Activated CD4-positive, alpha-beta memory T cell treated with anti-CD3 and anti-CD28 coated beads for 36 hours (primary cell): ENCODE data around the gene ACTL6B. TPM values are rescaled to one million over a fixed set of nuclear protein-coding genes. Genes with fewer than 3 reads are reported as not detected.

Experiments
- CTCF ChIA-PET: fragments of 350-600 bp; sonication (Branson Sonifier 250); formaldehyde crosslinking; loops from one replicate; lab custom pipeline; 2021; ENCODE audit warnings: antibody characterized with exemption, inconsistent platforms; lab: Charles Lee
- POLR2A ChIA-PET: fragments of 350-600 bp; sonication (Branson Sonifier 250); formaldehyde crosslinking; loops from one replicate; lab custom pipeline; 2021; ENCODE audit warnings: antibody characterized with exemption; lab: Charles Lee
- DNase-seq: peaks from one replicate; pipeline ENCODE4 v3.0.0-alpha.2; 2020
- H3K27ac Mint-ChIP-seq: one replicate; pipeline ENCODE4 v1.8.0; 2021; ENCODE audit warnings: mixed read lengths
- H3K27me3 Mint-ChIP-seq: one replicate; pipeline ENCODE4 v1.8.0; 2021; ENCODE audit warnings: mixed read lengths
- H3K36me3 Mint-ChIP-seq: one replicate; pipeline ENCODE4 v1.8.0; 2021; ENCODE audit warnings: mixed read lengths
- H3K4me1 Mint-ChIP-seq: one replicate; pipeline ENCODE4 v1.8.0; 2021; ENCODE audit warnings: low read depth, mixed read lengths
- H3K4me3 Mint-ChIP-seq: one replicate; pipeline ENCODE4 v1.8.0; 2021; ENCODE audit warnings: mild to moderate bottlenecking, mixed read lengths
- H3K9me3 Mint-ChIP-seq: one replicate; pipeline ENCODE4 v1.8.0; 2021; ENCODE audit warnings: mixed read lengths
- intact Hi-C: fragments of 100-400 bp; cut with micrococcal nuclease; formaldehyde crosslinking; loops from one replicate; pipeline ENCODE4 v1.15.1; 2023
- total RNA-seq, 2 experiments: library from RNA; stranded (reverse); gene quantifications; one replicate each; pipeline ENCODE4 v1.2.3, GENCODE V29; 2021

The ACTL6B gene
- total RNA-seq, 2 experiments from 2014 or later: not detected

GRCh38 chr7:100682991-100683658, 26.9 kb upstream of the ACTL6B start:
- Mint-ChIP-seq H3K36me3 (peaks cover 30% of the 10 kb centered on the region), H3K4me1 (peaks cover 19% of the 10 kb centered on the region), H3K27me3 (no peaks in the 10 kb centered on the region), H3K27ac (no peak overlapping the region), H3K4me3 (no peak overlapping the region), H3K9me3 (no peaks in the 10 kb centered on the region)
- DNase-seq: no peak
- ChIA-PET POLR2A (interaction anchor here (0.6 to 3.0 kb wide), 5 partner anchors 8 to 247 kb away, joined by 3 to 10 read pairs (median 3); partner anchors contain the start of genes GIGYF1 and PPP1R35), CTCF (interaction anchor here (1.1 to 2.1 kb wide), 2 partner anchors 9 to 50 kb away, joined by 5 to 11 read pairs; no protein-coding TSS in a partner anchor)
- intact Hi-C loops: no loop called here

DNA sequence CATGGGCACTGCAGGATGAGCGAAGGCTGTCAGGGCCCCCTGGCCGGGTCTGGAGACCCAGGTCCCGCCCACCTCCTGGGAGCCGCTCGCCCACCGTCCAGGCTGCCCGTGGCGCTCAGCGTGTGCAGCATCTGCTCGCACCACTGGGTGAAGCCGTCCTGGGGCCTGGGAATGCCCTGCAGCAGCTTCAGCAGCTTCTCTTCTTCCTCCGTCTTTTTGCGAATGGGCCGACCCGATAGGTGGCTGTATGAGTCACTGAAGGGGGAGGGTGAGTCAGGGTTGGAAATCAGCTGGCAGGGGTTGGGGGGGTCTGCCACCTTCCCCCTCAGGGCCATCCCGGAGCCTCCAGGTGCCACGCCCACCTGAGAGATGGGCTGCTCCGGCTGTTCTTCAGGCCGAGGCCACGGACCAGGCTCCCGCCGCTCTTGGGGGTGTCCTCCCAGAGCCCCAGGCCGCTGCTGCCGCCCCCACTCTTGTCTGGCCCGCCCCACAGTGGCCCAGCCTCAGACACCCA, 26.0 kb upstream of the ACTL6B start:
- peaks cover 32% of the 10 kb centered on the region for H3K36me3 Mint-ChIP-seq
- ChIA-PET POLR2A (interaction anchor here (3.0 kb wide), 1 partner anchor 12 kb away, joined by 10 read pairs; the partner anchor contains the start of gene GIGYF1), CTCF (interaction anchor here (1.1 to 6.8 kb wide), 3 partner anchors 10 to 49 kb away, joined by 5 to 61 read pairs (median 11); no protein-coding TSS in a partner anchor)
- DNase-seq: peak; percentile 40
- intact Hi-C loops: no loop called here
- no peak overlapping the region for H3K27ac Mint-ChIP-seq
- H3K4me3 Mint-ChIP-seq: no peak overlapping the region
- H3K9me3 Mint-ChIP-seq: no peaks in the 10 kb centered on the region
- H3K4me1 Mint-ChIP-seq: peaks cover 18% of the 10 kb centered on the region
- no peaks in the 10 kb centered on the region for H3K27me3 Mint-ChIP-seq

DNA sequence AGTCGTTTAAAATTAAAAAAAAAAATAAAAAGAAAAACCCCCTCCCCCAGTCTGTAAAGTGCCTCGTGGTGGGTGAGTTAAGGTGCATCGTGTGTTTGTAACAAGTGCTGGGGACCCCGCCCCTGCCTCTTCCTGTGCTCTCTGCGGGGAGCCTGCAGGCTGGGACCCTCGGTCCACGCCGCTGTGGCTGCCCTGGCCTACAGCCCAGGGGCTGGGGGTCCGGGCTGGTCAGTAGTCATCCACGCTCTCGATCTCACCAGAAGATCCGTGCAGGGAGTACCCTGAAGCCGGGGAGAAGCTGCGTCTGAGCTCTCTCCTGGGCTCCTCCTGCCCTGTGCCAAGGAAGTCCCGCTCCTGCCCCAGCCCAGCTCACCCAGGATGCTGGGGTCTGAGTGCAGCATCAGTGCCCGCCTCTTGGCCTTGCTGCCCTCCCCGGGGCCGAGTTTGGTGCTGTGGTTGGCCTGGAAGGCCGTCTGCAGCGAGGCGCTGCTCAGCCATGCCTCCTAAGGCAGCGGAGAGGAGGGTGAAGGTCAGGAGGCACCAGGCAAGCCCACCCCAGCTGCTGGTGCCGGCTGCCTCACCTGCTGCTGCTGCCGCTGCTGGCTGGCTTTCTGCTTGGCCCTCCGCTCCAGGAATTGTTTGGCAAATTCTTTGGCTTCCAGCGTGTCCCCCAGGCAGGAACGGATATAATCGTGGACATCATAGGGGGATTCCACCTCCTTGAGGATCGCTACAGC, 25.4 kb upstream of the ACTL6B start:
- intact Hi-C loops: no loop called here
- Mint-ChIP-seq H3K27ac (no peak overlapping the region), H3K4me3 (no peak overlapping the region), H3K27me3 (no peaks in the 10 kb centered on the region), H3K9me3 (no peaks in the 10 kb centered on the region), H3K36me3 (peaks cover 34% of the 10 kb centered on the region), H3K4me1 (peaks cover 20% of the 10 kb centered on the region)
- POLR2A ChIA-PET: interaction anchor here (1.5 to 3.0 kb wide), 3 partner anchors 12 to 49 kb away, joined by 4 to 10 read pairs (median 6); partner anchors contain the start of genes GIGYF1 and POP7
- no peak for DNase-seq
- CTCF ChIA-PET: interaction anchor here (4.2 to 6.8 kb wide), 2 partner anchors 10 to 24 kb away, joined by 17 to 61 read pairs; partner anchors contain the start of gene POP7

DNA sequence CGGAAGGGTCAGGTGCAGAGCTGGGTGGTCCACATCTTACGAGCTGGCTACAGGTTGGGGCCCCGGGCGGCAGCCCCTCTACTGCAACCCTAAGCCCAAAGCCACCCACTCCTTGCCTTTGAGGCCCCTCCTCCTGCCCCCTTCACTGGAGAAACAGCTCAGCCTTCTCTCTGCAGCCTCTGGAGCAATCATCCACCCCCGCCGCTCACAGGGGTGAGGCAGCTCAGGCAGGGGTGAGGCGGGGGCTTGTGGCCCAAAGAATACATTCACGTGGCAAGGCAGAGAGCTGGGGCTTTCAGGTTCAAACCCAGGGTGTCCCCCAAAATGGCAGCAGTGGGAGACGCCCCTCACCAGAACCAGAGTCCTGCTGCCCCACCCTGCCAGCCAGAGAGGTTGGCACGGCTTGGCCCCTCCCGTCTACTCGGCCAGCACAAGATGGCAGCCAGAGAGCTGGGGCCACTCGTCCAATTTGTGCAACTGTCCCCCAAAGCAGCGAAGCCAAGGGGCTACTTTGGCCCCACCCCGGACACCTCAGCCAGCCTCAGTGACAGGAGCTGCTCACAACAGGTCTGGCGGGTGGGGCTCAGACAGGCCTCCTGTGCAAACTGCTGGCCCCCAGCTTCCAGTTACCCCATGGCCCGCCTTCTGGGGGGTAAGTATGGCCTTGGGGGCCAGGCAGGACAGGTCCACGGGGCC, 24.5 kb upstream of the ACTL6B start:
- Mint-ChIP-seq H3K4me1 (peaks cover 24% of the 10 kb centered on the region), H3K27ac (peak overlapping the region; percentile 19), H3K4me3 (no peak overlapping the region), H3K9me3 (no peaks in the 10 kb centered on the region), H3K27me3 (no peaks in the 10 kb centered on the region), H3K36me3 (peaks cover 38% of the 10 kb centered on the region)
- intact Hi-C loops: no loop called here
- DNase-seq: no peak
- POLR2A ChIA-PET: interaction anchor here (0.6 to 3.0 kb wide), 6 partner anchors 11 to 198 kb away, joined by 3 to 10 read pairs (median 4); partner anchors contain the start of genes GIGYF1 and POP7
- CTCF ChIA-PET: interaction anchor here (4.2 to 6.8 kb wide), 2 partner anchors 11 to 25 kb away, joined by 17 to 61 read pairs; partner anchors contain the start of gene POP7

GRCh38 chr7:100679927-100680575, 23.8 kb upstream of the ACTL6B start:
- ChIA-PET POLR2A (interaction anchor here (0.6 to 3.0 kb wide), 6 partner anchors 11 to 197 kb away, joined by 3 to 10 read pairs (median 4); partner anchors contain the start of genes GIGYF1 and POP7), CTCF (interaction anchor here (0.6 to 6.8 kb wide), 3 partner anchors 12 to 54 kb away, joined by 3 to 61 read pairs (median 17); partner anchors contain the start of genes POP7 and ZAN)
- peaks cover 24% of the 10 kb centered on the region for H3K4me1 Mint-ChIP-seq
- DNase-seq: no peak
- intact Hi-C loops: no loop called here
- no peak overlapping the region for H3K4me3 Mint-ChIP-seq
- H3K9me3 Mint-ChIP-seq: no peaks in the 10 kb centered on the region
- H3K27ac Mint-ChIP-seq: peak overlapping the region; percentile 19
- H3K27me3 Mint-ChIP-seq: no peaks in the 10 kb centered on the region
- peaks cover 31% of the 10 kb centered on the region for H3K36me3 Mint-ChIP-seq

- POLR2A ChIA-PET: interaction anchor here (1.2 kb wide), 1 partner anchor 26 kb away, joined by 3 read pairs; the partner anchor contains the start of gene POP7
- Mint-ChIP-seq H3K4me1 (peaks cover 24% of the 10 kb centered on the region), H3K36me3 (peaks cover 35% of the 10 kb centered on the region), H3K9me3 (no peaks in the 10 kb centered on the region), H3K27me3 (no peaks in the 10 kb centered on the region), H3K4me3 (no peak overlapping the region), H3K27ac (peak overlapping the region; percentile 28)
- intact Hi-C loops: no loop called here
- CTCF ChIA-PET: interaction anchor here (0.6 to 6.8 kb wide), 3 partner anchors 13 to 54 kb away, joined by 3 to 61 read pairs (median 17); partner anchors contain the start of genes POP7 and ZAN
- no peak for DNase-seq
Observed at GRCh38 chr7:100679129-100679926, 23.1 kb upstream of the ACTL6B start.

GRCh38 chr7:100678291-100678984, 22.2 kb upstream of the ACTL6B start:
- no peaks in the 10 kb centered on the region for H3K27me3 Mint-ChIP-seq
- CTCF ChIA-PET: interaction anchor here (4.2 to 6.8 kb wide), 2 partner anchors 13 to 27 kb away, joined by 17 to 61 read pairs; partner anchors contain the start of gene POP7
- peak overlapping the region; percentile 45 for H3K4me3 Mint-ChIP-seq
- DNase-seq: no peak
- intact Hi-C loops: no loop called here
- POLR2A ChIA-PET: interaction anchor here (1.1 to 1.2 kb wide), 2 partner anchors 27 to 113 kb away, joined by 3 read pairs; partner anchors contain the start of gene POP7
- H3K4me1 Mint-ChIP-seq: peaks cover 24% of the 10 kb centered on the region
- peak overlapping the region; percentile 60 for H3K27ac Mint-ChIP-seq
- H3K36me3 Mint-ChIP-seq: peaks cover 37% of the 10 kb centered on the region
- no peaks in the 10 kb centered on the region for H3K9me3 Mint-ChIP-seq

GRCh38 chr7:100677308-100678267, 21.3 kb upstream of the ACTL6B start:
- Mint-ChIP-seq H3K4me3 (peak overlapping the region; percentile 39), H3K36me3 (peaks cover 35% of the 10 kb centered on the region), H3K9me3 (no peaks in the 10 kb centered on the region), H3K27me3 (no peaks in the 10 kb centered on the region), H3K27ac (peak overlapping the region; percentile 60), H3K4me1 (peaks cover 24% of the 10 kb centered on the region)
- ChIA-PET POLR2A (interaction anchor here (0.7 to 1.2 kb wide), 4 partner anchors 8 to 112 kb away, joined by 3 read pairs; partner anchors contain the start of genes MOSPD3 and POP7), CTCF (interaction anchor here (1.9 to 6.8 kb wide), 3 partner anchors 14 to 28 kb away, joined by 8 to 61 read pairs (median 17); partner anchors contain the start of gene POP7)
- intact Hi-C loops: no loop called here
- DNase-seq: no peak
